IMR-90 (cell line): Measurements from ENCODE around the gene C1orf56. TPM values are rescaled to one million over a fixed set of nuclear protein-coding genes. Genes with fewer than 3 reads are reported as not detected.

Experiments used
- ATAC-seq: fragments of 200-7000 bp; cut with Tn5 transposase; 2 replicates; pipeline ENCODE4 v1.9.1; 2020; ENCODE audit warnings: low read depth, mild to moderate bottlenecking, moderate library complexity
- BruUV-seq: library from RNA; stranded (reverse); fragments of 400-500 nt; replicated peaks from 2 replicates; lab custom pipeline; 2021; lab: Mats Ljungman, UMichigan
- CTCF ChIA-PET: fragments of 300-600 bp; formaldehyde crosslinking; extraction: SDS; loops from one replicate; lab custom pipeline; 2021; ENCODE audit warnings: antibody characterized with exemption; lab: Yijun Ruan, JAX
- POLR2A ChIA-PET: fragments of 300-600 bp; sonication (Branson Sonifier 250); formaldehyde crosslinking; loops from one replicate; lab custom pipeline; 2022; ENCODE audit warnings: antibody characterized with exemption; ENCODE audit not compliant: unreplicated experiment; lab: Charles Lee
- DNase-seq: peaks from one replicate; pipeline ENCODE4 v3.0.0; 2013
- H2AFZ ChIP-seq: replicated peaks from 2 replicates; pipeline ENCODE3; 2013; ENCODE audit warnings: low read length, mild to moderate bottlenecking; ENCODE audit not compliant: poor library complexity
- H2AK5ac ChIP-seq: 2 replicates; pipeline ENCODE4 v1.6.1; 2013; ENCODE audit warnings: low read depth, low read length, inconsistent platforms
- H2AK9ac ChIP-seq: replicated peaks from 2 replicates; pipeline ENCODE3; 2013; ENCODE audit warnings: mild to moderate bottlenecking, low read depth, low read length, moderate library complexity; ENCODE audit not compliant: poor library complexity
- H2BK120ac ChIP-seq: 2 replicates; pipeline ENCODE4 v1.6.1; 2013; ENCODE audit warnings: low read depth, low read length, inconsistent platforms
- H2BK15ac ChIP-seq: 3 replicates; pipeline ENCODE4 v1.6.1; 2013; ENCODE audit warnings: low read depth, low read length, inconsistent platforms
- H2BK20ac ChIP-seq: 2 replicates; pipeline ENCODE4 v1.6.1; 2013; ENCODE audit warnings: low read depth, mild to moderate bottlenecking, inconsistent platforms, low read length, moderate library complexity
- H2BK5ac ChIP-seq: 2 replicates; pipeline ENCODE4 v1.6.1; 2013; ENCODE audit warnings: mild to moderate bottlenecking, low read depth, low read length, inconsistent platforms; ENCODE audit not compliant: poor library complexity, severe bottlenecking
- H3K14ac ChIP-seq: replicated peaks from 2 replicates; pipeline ENCODE4 v1.6.1; 2013; ENCODE audit warnings: low read depth, low read length, inconsistent platforms
- H3K18ac ChIP-seq: 2 replicates; pipeline ENCODE4 v1.6.1; 2013; ENCODE audit warnings: low read depth, low read length, control low read depth
- H3K23ac ChIP-seq: 2 replicates; pipeline ENCODE4 v1.6.1; 2013; ENCODE audit warnings: low read depth, low read length, inconsistent platforms
- H3K27ac ChIP-seq: 2 replicates; pipeline ENCODE4 v1.5.1; 2013; ENCODE audit warnings: mild to moderate bottlenecking, control low read depth, low read length; ENCODE audit not compliant: insufficient read depth
- H3K27me3 ChIP-seq: 2 replicates; pipeline ENCODE4 v1.6.1; 2013; ENCODE audit warnings: low read length; ENCODE audit not compliant: control insufficient read depth, insufficient read depth
- H3K36me3 ChIP-seq: 2 replicates; pipeline ENCODE4 v1.6.1; 2013; ENCODE audit warnings: low read length, mixed read lengths; ENCODE audit not compliant: control insufficient read depth, insufficient read depth
- H3K4ac ChIP-seq: 2 replicates; pipeline ENCODE4 v1.6.1; 2013; ENCODE audit warnings: low read depth, low read length, inconsistent platforms
- H3K4me1 ChIP-seq: 2 replicates; pipeline ENCODE4 v1.6.1; 2013; ENCODE audit warnings: low read length, mixed read lengths; ENCODE audit not compliant: control insufficient read depth, insufficient read depth
- H3K4me2 ChIP-seq: 2 replicates; pipeline ENCODE4 v1.6.1; 2013; ENCODE audit warnings: low read depth, mild to moderate bottlenecking, control low read depth, low read length, moderate library complexity
- H3K4me3 ChIP-seq: 2 replicates; pipeline ENCODE4 v1.5.1; 2013; ENCODE audit warnings: low read depth, mild to moderate bottlenecking, control low read depth, low read length, moderate library complexity; ENCODE audit not compliant: insufficient read depth
- H3K56ac ChIP-seq: 2 replicates; pipeline ENCODE4 v1.6.1; 2013; ENCODE audit warnings: low read length, inconsistent platforms; ENCODE audit not compliant: insufficient read depth; ENCODE audit errors: extremely low read depth
- H3K79me1 ChIP-seq, 2 experiments: 2 replicates each; pipeline ENCODE4 v1.6.1; 2013; ENCODE audit warnings: low read length in 2 of 2, inconsistent platforms in 1 of 2, low read depth in 1 of 2
- H3K9ac ChIP-seq: 2 replicates; pipeline ENCODE4 v1.6.1; 2013; ENCODE audit warnings: low read depth, low read length, control low read depth
- H3K9me1 ChIP-seq: 2 replicates; pipeline ENCODE4 v1.6.1; 2013; ENCODE audit warnings: low read length, inconsistent platforms; ENCODE audit not compliant: insufficient read depth
- H3K9me3 ChIP-seq: 2 replicates; pipeline ENCODE4 v1.6.1; 2013; ENCODE audit warnings: low read length; ENCODE audit not compliant: control insufficient read depth, insufficient read depth
- H4K20me1 ChIP-seq: 2 replicates; pipeline ENCODE4 v1.6.1; 2013; ENCODE audit warnings: low read length, inconsistent platforms; ENCODE audit not compliant: insufficient read depth
- H4K5ac ChIP-seq: 2 replicates; pipeline ENCODE4 v1.6.1; 2013; ENCODE audit warnings: mild to moderate bottlenecking, low read depth, low read length, control low read depth
- H4K8ac ChIP-seq, 2 experiments: 2 replicates each; pipeline ENCODE4 v1.6.1; 2013; ENCODE audit warnings: low read depth in 2 of 2, low read length in 2 of 2, control low read depth in 1 of 2, inconsistent platforms in 1 of 2
- H4K91ac ChIP-seq: 2 replicates; pipeline ENCODE4 v1.6.1; 2013; ENCODE audit warnings: low read depth, low read length, inconsistent platforms; ENCODE audit not compliant: insufficient read depth
- BHLHE40 ChIP-seq: fragments of 150-350 bp; IDR thresholded peaks from 2 replicates; pipeline ENCODE4 v1.6.1; 2016; ENCODE audit warnings: mild to moderate bottlenecking, low read depth, low read length
- CEBPB ChIP-seq: IDR thresholded peaks from 2 replicates; pipeline ENCODE4 v1.6.1; 2012; ENCODE audit warnings: low read depth, low read length, improper control_type of control experiment
- CHD1 ChIP-seq: IDR thresholded peaks from 2 replicates; pipeline ENCODE4 v1.6.1; 2012; ENCODE audit warnings: low read depth, low read length, improper control_type of control experiment
- MAFK ChIP-seq: IDR thresholded peaks from 2 replicates; pipeline ENCODE4 v1.6.1; 2012; ENCODE audit warnings: low read depth, low read length, improper control_type of control experiment
- MAZ ChIP-seq: IDR thresholded peaks from 2 replicates; pipeline ENCODE4 v1.6.1; 2012; ENCODE audit warnings: low read depth, mild to moderate bottlenecking, low read length, improper control_type of control experiment, moderate library complexity, borderline replicate concordance
- MXI1 ChIP-seq: IDR thresholded peaks from 2 replicates; pipeline ENCODE4 v1.6.1; 2012; ENCODE audit warnings: low read depth, mild to moderate bottlenecking, low read length, moderate library complexity, borderline replicate concordance
- NFE2L2 ChIP-seq: fragments of 150-350 bp; IDR thresholded peaks from 2 replicates; pipeline ENCODE4 v1.6.1; 2016; ENCODE audit warnings: low read depth, mild to moderate bottlenecking, low read length
- POLR2A ChIP-seq: IDR thresholded peaks from 2 replicates; pipeline ENCODE4 v1.6.1; 2012; ENCODE audit warnings: mild to moderate bottlenecking, low read depth, low read length
- RCOR1 ChIP-seq: IDR thresholded peaks from 2 replicates; pipeline ENCODE4 v1.6.1; 2012; ENCODE audit warnings: mild to moderate bottlenecking, low read length, improper control_type of control experiment; ENCODE audit not compliant: insufficient replicate concordance
- RFX5 ChIP-seq: IDR thresholded peaks from 2 replicates; pipeline ENCODE4 v1.8.0; 2012; ENCODE audit warnings: low read depth, mild to moderate bottlenecking, low read length, moderate library complexity
- SMC3 ChIP-seq: fragments of 150-350 bp; IDR thresholded peaks from 2 replicates; pipeline ENCODE4 v1.6.1; 2016; ENCODE audit warnings: low read depth, mild to moderate bottlenecking, antibody characterized with exemption, low read length, moderate library complexity
- WGBS, 2 experiments: methylation state at CpG; one replicate each; pipeline versions ENCODE4 v1.1.5 to v1.1.7; 2013; ENCODE audit warnings: missing lambda C conversion rate in 2 of 2; ENCODE audit not compliant: insufficient read length in 1 of 2; ENCODE audit errors: extremely low coverage in 2 of 2; 5-methylcytosine and 5-hydroxymethylcytosine counted together
- dilution Hi-C: fragments of 300-500 bp; cut with HindIII; formaldehyde crosslinking; loops from one replicate; pipeline ENCODE4 v1.14.3; 2018; ENCODE audit warnings: low sequenced_read_pairs; ENCODE audit not compliant: unreplicated experiment
- in situ Hi-C: fragments of 300-500 bp; cut with MboI; formaldehyde crosslinking; loops from 3 replicates; pipeline ENCODE4 v1.14.3; 2019; ENCODE audit warnings: low sequenced_read_pairs, inconsistent platforms, mixed read lengths
- intact Hi-C: fragments of 100-400 bp; cut with micrococcal nuclease; formaldehyde crosslinking; loops from 2 replicates; pipeline ENCODE4 v1.10.0; 2022
- polyA plus RNA-seq, 3 experiments: library from polyadenylated mRNA; depleted of rRNA; stranded (reverse); fragments of >200 nt; gene quantifications; 2 replicates each; pipeline ENCODE4 v1.2.3, GENCODE V29; 2012; ENCODE audit warnings: low replicate concordance in 1 of 3
- total RNA-seq: library from RNA; depleted of rRNA; stranded (reverse); fragments of >200 nt; gene quantifications from 2 replicates; pipeline ENCODE4 v1.2.3, GENCODE V29; 2012
- TF ChIP-seq, protein P1 (sequence below): fragments of 150-350 bp; IDR thresholded peaks from 2 replicates; pipeline ENCODE4 v1.6.1; 2016; ENCODE audit warnings: low read depth, mild to moderate bottlenecking, low read length, moderate library complexity, borderline replicate concordance
- TF ChIP-seq, protein P2 (sequence below): conservative IDR thresholded peaks from 2 replicates; pipeline ENCODE4 v1.5.1; 2012; ENCODE audit warnings: mild to moderate bottlenecking, low read depth, low read length, improper control_type of control experiment
- TF ChIP-seq, protein P3 (sequence below): fragments of 150-350 bp; IDR thresholded peaks from 2 replicates; pipeline ENCODE4 v1.6.1; 2017; ENCODE audit warnings: mild to moderate bottlenecking, antibody characterized with exemption, low read length, low read depth

The C1orf56 gene
- total and polyA plus RNA-seq, 2 of the 4 experiments (the other 2 are of a cell fraction) = 0.54 to 1.2 TPM

DNA sequence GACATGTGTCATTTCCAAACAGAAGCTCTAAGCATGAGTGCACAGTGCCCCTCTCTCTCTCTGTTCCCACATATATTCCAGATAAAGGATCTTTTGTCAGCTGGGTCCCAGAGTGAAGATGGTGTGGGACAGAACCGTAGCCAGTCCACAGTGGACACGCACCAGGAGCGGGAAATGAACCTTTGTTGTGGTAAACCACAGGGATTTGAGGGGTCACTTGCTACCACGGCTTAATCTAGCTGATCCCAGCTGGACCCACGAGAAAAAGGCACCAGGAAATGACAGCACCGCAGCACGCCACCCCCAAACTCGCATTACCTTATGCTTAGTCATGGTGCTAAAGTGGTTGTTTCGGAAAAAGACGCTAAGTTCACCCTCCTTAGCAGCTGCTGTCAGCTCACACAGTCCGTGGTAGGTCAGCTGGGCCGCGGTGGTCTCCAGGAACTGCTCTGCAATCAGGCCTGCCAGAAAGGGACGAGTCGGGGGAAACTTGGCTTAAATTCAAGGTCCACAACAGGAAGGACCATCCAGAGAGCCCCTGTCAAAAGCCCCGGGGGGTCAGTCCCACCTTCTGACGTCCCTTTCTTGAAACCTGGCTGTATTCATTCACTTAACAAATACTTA is 48.4 kb upstream of the C1orf56 start:
- dilution Hi-C loops (no loop called here), intact Hi-C loops (no loop called here), in situ Hi-C loops (no loop called here)
- Histone ChIP-seq H3K4ac (peak overlapping the region; percentile 72), H2AFZ (peak overlapping the region; percentile 74), H4K91ac (peak overlapping the region; percentile 49), H2BK5ac (peak overlapping the region; percentile 51), H3K9ac (no peak overlapping the region), H2BK20ac (peak overlapping the region; percentile 79; the same call in 1 of the 2 replicates), H3K36me3 (peaks cover 34% of the 10 kb centered on the region), H4K20me1 (no peaks in the 10 kb centered on the region), H3K79me1 (no peaks in the 10 kb centered on the region; a peak in 1 of 4 replicates), H2BK120ac (peak overlapping the region; percentile 65), H3K14ac (peak overlapping the region; percentile 71; the same call in 1 of the 2 replicates), H3K9me1 (peaks cover 8% of the 10 kb centered on the region; the same call in 1 of the 2 replicates), H3K4me2 (no peak overlapping the region), H3K18ac (peak overlapping the region; percentile 41; the same call in 1 of the 2 replicates), H4K5ac (peak overlapping the region; percentile 17; the same call in 1 of the 2 replicates), H2AK9ac (no peak overlapping the region), H3K4me3 (no peak overlapping the region), H3K27me3 (no peaks in the 10 kb centered on the region), H4K8ac (peak overlapping the region; percentile 5 to 69; a peak in 2 of 4 replicates), H3K23ac (peak overlapping the region; percentile 68; the same call in 1 of the 2 replicates), H3K4me1 (peaks cover 6% of the 10 kb centered on the region), H2BK15ac (peak overlapping the region; percentile 64; the same call in 1 of the 3 replicates), H3K9me3 (no peaks in the 10 kb centered on the region), H3K27ac (no peak overlapping the region), H2AK5ac (peak overlapping the region; percentile 59; the same call in 1 of the 2 replicates), H3K56ac (no peak overlapping the region)
- peak; percentile 48 for ATAC-seq
- POLR2A ChIA-PET = no interaction called here
- 59% methylated on average over 7 of the region's 17 CpGs; no CpG with 5 or more reads in 1 of the 2 experiments for WGBS, 2 experiments
- CTCF ChIA-PET = no interaction called here
- peak; percentile 87 for DNase-seq
- no TSS peak for BruUV-seq
- TF ChIP-seq MAZ (no peak), NFE2L2 (peak; percentile 91), POLR2A (no peak), RFX5 (no peak), SMC3 (no peak), CEBPB (no peak), RCOR1 (peak; percentile 28), MAFK (0 out of 2 replicates have a peak, but pooled peaks have one; percentile 19), MXI1 (no peak), CHD1 (no peak), BHLHE40 (peak; percentile 51)
- TF ChIP-seq, protein P1, sequence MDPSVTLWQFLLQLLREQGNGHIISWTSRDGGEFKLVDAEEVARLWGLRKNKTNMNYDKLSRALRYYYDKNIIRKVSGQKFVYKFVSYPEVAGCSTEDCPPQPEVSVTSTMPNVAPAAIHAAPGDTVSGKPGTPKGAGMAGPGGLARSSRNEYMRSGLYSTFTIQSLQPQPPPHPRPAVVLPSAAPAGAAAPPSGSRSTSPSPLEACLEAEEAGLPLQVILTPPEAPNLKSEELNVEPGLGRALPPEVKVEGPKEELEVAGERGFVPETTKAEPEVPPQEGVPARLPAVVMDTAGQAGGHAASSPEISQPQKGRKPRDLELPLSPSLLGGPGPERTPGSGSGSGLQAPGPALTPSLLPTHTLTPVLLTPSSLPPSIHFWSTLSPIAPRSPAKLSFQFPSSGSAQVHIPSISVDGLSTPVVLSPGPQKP = no peak
- TF ChIP-seq, protein P2, sequence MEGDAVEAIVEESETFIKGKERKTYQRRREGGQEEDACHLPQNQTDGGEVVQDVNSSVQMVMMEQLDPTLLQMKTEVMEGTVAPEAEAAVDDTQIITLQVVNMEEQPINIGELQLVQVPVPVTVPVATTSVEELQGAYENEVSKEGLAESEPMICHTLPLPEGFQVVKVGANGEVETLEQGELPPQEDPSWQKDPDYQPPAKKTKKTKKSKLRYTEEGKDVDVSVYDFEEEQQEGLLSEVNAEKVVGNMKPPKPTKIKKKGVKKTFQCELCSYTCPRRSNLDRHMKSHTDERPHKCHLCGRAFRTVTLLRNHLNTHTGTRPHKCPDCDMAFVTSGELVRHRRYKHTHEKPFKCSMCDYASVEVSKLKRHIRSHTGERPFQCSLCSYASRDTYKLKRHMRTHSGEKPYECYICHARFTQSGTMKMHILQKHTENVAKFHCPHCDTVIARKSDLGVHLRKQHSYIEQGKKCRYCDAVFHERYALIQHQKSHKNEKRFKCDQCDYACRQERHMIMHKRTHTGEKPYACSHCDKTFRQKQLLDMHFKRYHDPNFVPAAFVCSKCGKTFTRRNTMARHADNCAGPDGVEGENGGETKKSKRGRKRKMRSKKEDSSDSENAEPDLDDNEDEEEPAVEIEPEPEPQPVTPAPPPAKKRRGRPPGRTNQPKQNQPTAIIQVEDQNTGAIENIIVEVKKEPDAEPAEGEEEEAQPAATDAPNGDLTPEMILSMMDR = no peak
- TF ChIP-seq, protein P3, sequence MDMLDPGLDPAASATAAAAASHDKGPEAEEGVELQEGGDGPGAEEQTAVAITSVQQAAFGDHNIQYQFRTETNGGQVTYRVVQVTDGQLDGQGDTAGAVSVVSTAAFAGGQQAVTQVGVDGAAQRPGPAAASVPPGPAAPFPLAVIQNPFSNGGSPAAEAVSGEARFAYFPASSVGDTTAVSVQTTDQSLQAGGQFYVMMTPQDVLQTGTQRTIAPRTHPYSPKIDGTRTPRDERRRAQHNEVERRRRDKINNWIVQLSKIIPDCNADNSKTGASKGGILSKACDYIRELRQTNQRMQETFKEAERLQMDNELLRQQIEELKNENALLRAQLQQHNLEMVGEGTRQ = no peak; the same call in 1 of the 2 replicates
